Nephron progenitor cell (in vitro differentiated cells): Measurements from ENCODE around the gene TTLL4.

Experiments used
- DNase-seq: peaks from one replicate; pipeline ENCODE4 v3.0.0; 2021
- H3K27ac Mint-ChIP-seq: 2 replicates; pipeline ENCODE4 v1.8.0; 2021; ENCODE audit warnings: mild to moderate bottlenecking, moderate library complexity, mixed read lengths
- H3K27me3 Mint-ChIP-seq: 2 replicates; pipeline ENCODE4 v1.8.0; 2021; ENCODE audit warnings: mild to moderate bottlenecking, low read depth, mixed read lengths; ENCODE audit not compliant: poor library complexity
- H3K36me3 Mint-ChIP-seq: 2 replicates; pipeline ENCODE4 v1.8.0; 2021; ENCODE audit warnings: low read depth, mixed read lengths
- H3K4me1 Mint-ChIP-seq: 2 replicates; pipeline ENCODE4 v1.8.0; 2021; ENCODE audit warnings: mixed read lengths
- H3K4me3 Mint-ChIP-seq: 2 replicates; pipeline ENCODE4 v1.8.0; 2021; ENCODE audit warnings: mild to moderate bottlenecking, moderate library complexity, mixed read lengths
- H3K9me3 Mint-ChIP-seq: 2 replicates; pipeline ENCODE4 v1.8.0; 2021; ENCODE audit warnings: mild to moderate bottlenecking, moderate library complexity, mixed read lengths
- TF ChIP-seq, protein P1 (sequence below): fragments of 200-600 bp; sonication (generic); IDR thresholded peaks from 2 replicates; pipeline ENCODE4 v1.5.0; 2021; ENCODE audit warnings: antibody characterized with exemption

Gene TTLL4

DNA sequence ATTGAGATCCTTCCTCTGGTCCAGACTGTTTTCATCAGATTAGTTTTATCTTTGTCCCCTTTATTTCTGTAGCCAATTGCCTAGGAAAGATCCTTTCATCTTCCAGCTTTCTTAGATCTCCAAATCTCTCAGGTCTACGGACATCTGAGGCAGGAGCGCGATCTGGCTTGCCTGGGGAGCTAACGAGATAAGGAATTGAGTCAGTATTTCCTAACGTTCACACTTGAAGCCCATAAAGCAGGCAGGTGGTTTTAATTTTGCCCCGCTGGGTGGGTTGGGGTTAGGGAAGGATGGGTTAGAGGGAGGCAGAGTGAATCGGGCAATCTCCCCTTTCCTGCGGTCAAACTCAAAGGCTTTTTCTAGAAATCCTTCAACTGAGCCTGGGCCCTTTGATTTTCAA lies 727 bp upstream of the TTLL4 start:
- Mint-ChIP-seq H3K4me3 (peak overlapping the region; percentile 99), H3K36me3 (peaks cover 13% of the 10 kb centered on the region), H3K4me1 (peaks cover 16% of the 10 kb centered on the region), H3K9me3 (peaks cover 4% of the 10 kb centered on the region), H3K27me3 (no peaks in the 10 kb centered on the region), H3K27ac (no peak overlapping the region)
- no peak for DNase-seq
- TF ChIP-seq, protein P1, sequence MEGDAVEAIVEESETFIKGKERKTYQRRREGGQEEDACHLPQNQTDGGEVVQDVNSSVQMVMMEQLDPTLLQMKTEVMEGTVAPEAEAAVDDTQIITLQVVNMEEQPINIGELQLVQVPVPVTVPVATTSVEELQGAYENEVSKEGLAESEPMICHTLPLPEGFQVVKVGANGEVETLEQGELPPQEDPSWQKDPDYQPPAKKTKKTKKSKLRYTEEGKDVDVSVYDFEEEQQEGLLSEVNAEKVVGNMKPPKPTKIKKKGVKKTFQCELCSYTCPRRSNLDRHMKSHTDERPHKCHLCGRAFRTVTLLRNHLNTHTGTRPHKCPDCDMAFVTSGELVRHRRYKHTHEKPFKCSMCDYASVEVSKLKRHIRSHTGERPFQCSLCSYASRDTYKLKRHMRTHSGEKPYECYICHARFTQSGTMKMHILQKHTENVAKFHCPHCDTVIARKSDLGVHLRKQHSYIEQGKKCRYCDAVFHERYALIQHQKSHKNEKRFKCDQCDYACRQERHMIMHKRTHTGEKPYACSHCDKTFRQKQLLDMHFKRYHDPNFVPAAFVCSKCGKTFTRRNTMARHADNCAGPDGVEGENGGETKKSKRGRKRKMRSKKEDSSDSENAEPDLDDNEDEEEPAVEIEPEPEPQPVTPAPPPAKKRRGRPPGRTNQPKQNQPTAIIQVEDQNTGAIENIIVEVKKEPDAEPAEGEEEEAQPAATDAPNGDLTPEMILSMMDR, result no peak

DNA sequence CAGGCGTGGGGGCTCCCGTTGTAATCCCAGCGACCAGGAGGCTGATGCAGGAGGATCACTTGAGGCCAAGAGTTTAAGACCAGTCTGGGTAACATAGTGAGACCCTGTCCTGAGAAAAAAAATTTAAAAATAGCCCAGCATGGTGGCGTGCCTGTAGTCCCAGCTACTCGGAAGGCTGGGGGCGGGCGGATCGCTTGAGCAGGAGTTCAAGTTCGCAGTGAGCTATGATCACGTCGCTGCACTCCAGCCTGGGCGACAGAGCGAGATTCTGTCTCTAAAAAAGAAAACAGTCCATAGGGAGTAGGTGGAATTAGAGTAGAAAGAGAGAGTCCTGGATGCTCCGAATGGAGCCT lies 325 bp upstream of the TTLL4 start:
- Mint-ChIP-seq H3K27ac (no peak overlapping the region), H3K27me3 (no peaks in the 10 kb centered on the region)

DNA sequence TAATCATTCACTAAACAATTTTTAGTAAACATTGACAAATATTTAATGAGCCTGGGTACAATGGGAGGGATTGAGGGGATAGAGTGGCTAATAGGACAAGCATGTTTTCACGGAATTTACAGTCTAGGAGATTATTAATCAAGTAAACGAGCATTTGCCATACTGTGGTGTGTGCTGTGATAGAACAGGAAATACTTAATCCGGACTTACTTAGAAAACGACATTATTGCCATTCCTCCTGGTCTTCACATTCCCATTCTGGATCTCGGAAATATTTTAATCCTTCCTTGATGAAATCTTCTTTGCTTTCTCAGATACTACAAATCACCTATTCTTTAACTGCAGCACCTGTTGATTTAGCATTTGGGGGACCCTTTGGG lies 905 bp downstream of the TTLL4 start:
- DNase-seq, result no peak
- TF ChIP-seq, protein P1, result no peak
- Mint-ChIP-seq H3K36me3 (peaks cover 26% of the 10 kb centered on the region), H3K4me3 (peak overlapping the region; percentile 99), H3K27me3 (no peaks in the 10 kb centered on the region), H3K27ac (peak overlapping the region; percentile 83), H3K9me3 (peaks cover 4% of the 10 kb centered on the region), H3K4me1 (peaks cover 16% of the 10 kb centered on the region)

More for the DNA sequence above, 325 bp upstream of the TTLL4 start:
- Mint-ChIP-seq H3K36me3 (peaks cover 17% of the 10 kb centered on the region), H3K9me3 (peaks cover 4% of the 10 kb centered on the region), H3K4me1 (peaks cover 16% of the 10 kb centered on the region), H3K4me3 (peak overlapping the region; percentile 99)
- no peak for DNase-seq
- TF ChIP-seq, protein P1, result no peak

DNA sequence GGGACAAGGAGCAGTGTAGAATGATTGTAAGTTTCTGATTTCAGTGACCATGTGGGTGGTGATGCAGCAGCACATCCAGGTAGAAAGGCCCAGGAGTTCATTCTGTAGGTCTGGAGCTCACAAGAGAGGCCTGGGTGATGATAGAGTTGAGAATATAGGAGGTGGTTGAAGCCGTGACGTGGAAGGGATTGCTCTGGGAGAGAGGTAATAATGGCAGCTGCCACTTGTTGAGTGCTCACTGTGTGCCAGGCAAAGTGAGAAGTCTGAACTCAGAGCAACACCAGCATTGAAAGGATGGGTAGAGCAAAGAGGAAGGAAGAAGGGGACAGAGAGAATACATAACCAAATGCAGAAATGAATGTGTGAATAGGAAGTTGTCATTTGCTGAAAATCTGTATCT lies 3.3 kb downstream of the TTLL4 start:
- Mint-ChIP-seq H3K27ac (no peak overlapping the region), H3K27me3 (peaks cover 3% of the 10 kb centered on the region), H3K9me3 (no peaks in the 10 kb centered on the region), H3K4me1 (peaks cover 23% of the 10 kb centered on the region), H3K4me3 (no peak overlapping the region), H3K36me3 (peaks cover 46% of the 10 kb centered on the region)
- TF ChIP-seq, protein P1, result no peak
- DNase-seq, result no peak

DNA sequence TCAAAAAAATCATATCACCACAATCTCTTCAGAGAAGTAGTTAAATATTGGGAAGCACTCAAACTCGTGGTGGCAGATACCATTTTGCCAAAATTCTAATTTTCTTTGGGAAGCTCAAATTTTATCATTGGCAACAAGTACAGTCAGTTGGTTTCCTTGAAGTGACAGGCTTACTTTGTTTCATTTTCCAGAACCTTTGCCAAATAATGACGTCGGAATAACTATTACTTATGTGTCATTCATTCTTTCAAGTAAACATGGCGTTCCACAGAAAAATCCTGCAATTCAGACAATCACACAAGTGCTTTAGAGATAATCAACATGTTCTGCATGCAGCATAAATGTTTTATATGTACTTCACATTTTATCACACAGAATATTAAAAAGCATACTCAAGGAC lies 5.4 kb downstream of the TTLL4 start:
- Mint-ChIP-seq H3K27me3 (peaks cover 3% of the 10 kb centered on the region), H3K4me1 (peaks cover 35% of the 10 kb centered on the region), H3K27ac (no peak overlapping the region), H3K36me3 (peaks cover 61% of the 10 kb centered on the region), H3K4me3 (no peak overlapping the region), H3K9me3 (no peaks in the 10 kb centered on the region)
- TF ChIP-seq, protein P1, result no peak
- DNase-seq, result no peak

DNA sequence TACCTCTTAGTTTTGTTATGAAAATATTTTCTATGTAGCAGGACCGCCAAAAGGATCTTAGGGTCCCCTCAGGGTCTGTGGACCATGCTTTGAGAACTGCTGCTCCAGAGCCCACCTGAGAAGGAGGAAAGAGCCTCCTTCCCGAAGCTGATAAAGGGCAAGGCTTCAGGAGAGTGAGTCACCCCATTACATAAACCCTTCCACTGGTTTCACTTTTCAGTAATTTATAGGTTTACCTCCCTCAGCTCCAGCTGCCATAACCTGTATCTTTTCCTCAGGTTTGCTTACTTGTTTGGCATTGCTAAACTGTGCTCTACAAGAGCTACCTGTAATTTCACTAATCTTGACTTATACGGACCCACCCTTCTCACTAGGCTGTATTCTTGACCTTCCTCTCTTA lies 6.6 kb downstream of the TTLL4 start:
- Mint-ChIP-seq H3K9me3 (no peaks in the 10 kb centered on the region), H3K4me1 (peaks cover 26% of the 10 kb centered on the region), H3K4me3 (no peak overlapping the region), H3K36me3 (peaks cover 56% of the 10 kb centered on the region), H3K27me3 (peaks cover 3% of the 10 kb centered on the region), H3K27ac (peak overlapping the region; percentile 23)
- no peak for DNase-seq
- TF ChIP-seq, protein P1, result no peak
